Astrocyte (in vitro differentiated cells and primary cell): ENCODE measurements around the gene USP22. TPM values are rescaled to one million over a fixed set of nuclear protein-coding genes. Genes with fewer than 3 reads are reported as not detected.
A peak's percentile ranks its signal among the peaks of the same experiment; 100 is the strongest.

ENCODE experiments used
- DNase-seq: peaks from one replicate; pipeline ENCODE4 v3.0.0-alpha.2; 2010; ENCODE audit warnings: low read depth
- FAIRE-seq: peaks from 2 replicates; lab custom pipeline; 2011; peaks lifted over from hg19 to GRCh38; lab: Jason Lieb, UNC
- H2AFZ ChIP-seq: 2 replicates; pipeline ENCODE4 v1.6.0; 2012; ENCODE audit warnings: low read depth, low read length, inconsistent platforms
- H3K27ac ChIP-seq: 2 replicates; pipeline ENCODE4 v1.5.1; 2011; ENCODE audit warnings: low read depth, low read length, inconsistent platforms
- H3K27me3 ChIP-seq: 2 replicates; pipeline ENCODE4 v1.6.0; 2011; ENCODE audit warnings: low read length, inconsistent platforms; ENCODE audit not compliant: insufficient read depth
- H3K36me3 ChIP-seq: 2 replicates; pipeline ENCODE4 v1.5.1; 2011; ENCODE audit warnings: low read length, inconsistent platforms; ENCODE audit not compliant: insufficient read depth
- H3K4me1 ChIP-seq: 2 replicates; pipeline ENCODE4 v1.5.1; 2011; ENCODE audit warnings: low read length, inconsistent platforms; ENCODE audit not compliant: insufficient read depth
- H3K4me2 ChIP-seq: 2 replicates; pipeline ENCODE4 v1.6.0; 2012; ENCODE audit warnings: low read length, inconsistent platforms
- H3K4me3 ChIP-seq: 2 replicates; pipeline ENCODE4 v1.5.1; 2011; ENCODE audit warnings: low read depth, mild to moderate bottlenecking, low read length, inconsistent platforms; ENCODE audit not compliant: insufficient read depth
- H3K79me2 ChIP-seq: 2 replicates; pipeline ENCODE4 v1.6.0; 2012; ENCODE audit warnings: mild to moderate bottlenecking, low read length, inconsistent platforms; ENCODE audit not compliant: insufficient read depth
- H3K9ac ChIP-seq: 2 replicates; pipeline ENCODE4 v1.6.0; 2012; ENCODE audit warnings: mild to moderate bottlenecking, low read length, inconsistent platforms
- H3K9me3 ChIP-seq: 2 replicates; pipeline ENCODE4 v1.5.1; 2012; ENCODE audit warnings: low read depth, mild to moderate bottlenecking, low read length, inconsistent platforms; ENCODE audit not compliant: insufficient read depth
- H4K20me1 ChIP-seq: 2 replicates; pipeline ENCODE4 v1.6.0; 2012; ENCODE audit warnings: low read length, inconsistent platforms; ENCODE audit not compliant: insufficient read depth
- H3K27ac Mint-ChIP-seq: one replicate; pipeline ENCODE4 v1.8.0; 2021; ENCODE audit warnings: mild to moderate bottlenecking, mixed read lengths; ENCODE audit not compliant: unreplicated experiment
- H3K27me3 Mint-ChIP-seq: one replicate; pipeline ENCODE4 v1.8.0; 2021; ENCODE audit warnings: low read depth, mixed read lengths; ENCODE audit not compliant: unreplicated experiment
- H3K36me3 Mint-ChIP-seq: one replicate; pipeline ENCODE4 v1.8.0; 2021; ENCODE audit warnings: low read depth, mixed read lengths; ENCODE audit not compliant: unreplicated experiment
- H3K4me1 Mint-ChIP-seq: one replicate; pipeline ENCODE4 v1.8.0; 2021; ENCODE audit warnings: low read depth, mixed read lengths; ENCODE audit not compliant: unreplicated experiment
- H3K4me3 Mint-ChIP-seq: one replicate; pipeline ENCODE4 v1.8.0; 2021; ENCODE audit warnings: mild to moderate bottlenecking, moderate library complexity, mixed read lengths; ENCODE audit not compliant: unreplicated experiment
- H3K9me3 Mint-ChIP-seq: one replicate; pipeline ENCODE4 v1.8.0; 2021; ENCODE audit warnings: mild to moderate bottlenecking, mixed read lengths; ENCODE audit not compliant: unreplicated experiment
- CTCF ChIP-seq: IDR thresholded peaks from 2 replicates; pipeline ENCODE4 v1.5.1; 2011; ENCODE audit warnings: low read depth, mild to moderate bottlenecking, inconsistent platforms, low read length, moderate library complexity; ENCODE audit not compliant: insufficient read depth
- EZH2 ChIP-seq: IDR thresholded peaks from 2 replicates; pipeline ENCODE4 v1.6.1; 2012; ENCODE audit warnings: mild to moderate bottlenecking, low read length, inconsistent platforms; ENCODE audit not compliant: insufficient read depth
- total RNA-seq: library from RNA; stranded (reverse); gene quantifications from 2 replicates; pipeline ENCODE4 v1.2.1, GENCODE V29; 2021

USP22 gene
- total RNA-seq, 1 donor from 2014 or later, result 266 TPM

GRCh38 chr17:20994779-20995149, 48.0 kb downstream of the USP22 start:
- H3K27ac ChIP-seq, result no peak overlapping the region
- DNase-seq, result no peak
- H3K4me3 Mint-ChIP-seq, result no peak overlapping the region

GRCh38 chr17:20993863-20994778, 48.7 kb downstream of the USP22 start:
- peaks cover 12% of the 10 kb centered on the region for H3K4me1 Mint-ChIP-seq
- H3K9ac ChIP-seq, result no peak overlapping the region
- H3K27me3 ChIP-seq, result no peaks in the 10 kb centered on the region
- H3K9me3 ChIP-seq, result peaks cover 2% of the 10 kb centered on the region
- no peaks in the 10 kb centered on the region for H3K36me3 ChIP-seq
- TF ChIP-seq CTCF, result no peak
- TF ChIP-seq EZH2, result no peak
- H3K9me3 Mint-ChIP-seq, result no peaks in the 10 kb centered on the region
- peaks cover 15% of the 10 kb centered on the region for H3K36me3 Mint-ChIP-seq
- H4K20me1 ChIP-seq, result peaks cover 24% of the 10 kb centered on the region
- DNase-seq, result no peak
- H3K4me3 ChIP-seq, result no peak overlapping the region
- peaks cover 4% of the 10 kb centered on the region for H3K4me1 ChIP-seq
- peaks cover 3% of the 10 kb centered on the region for H3K79me2 ChIP-seq
- no peak for FAIRE-seq
- no peak overlapping the region for H3K27ac ChIP-seq
- H3K4me3 Mint-ChIP-seq, result no peak overlapping the region
- peak overlapping the region; percentile 11 for H3K27ac Mint-ChIP-seq
- H2AFZ ChIP-seq, result no peak overlapping the region
- peaks cover 9% of the 10 kb centered on the region for H3K27me3 Mint-ChIP-seq
- H3K4me2 ChIP-seq, result no peak overlapping the region

More at GRCh38 chr17:20994779-20995149, 48.0 kb downstream of the USP22 start:
- H3K4me2 ChIP-seq, result no peak overlapping the region
- peaks cover 5% of the 10 kb centered on the region for H3K4me1 ChIP-seq
- no peak overlapping the region for H3K9ac ChIP-seq
- Mint-ChIP-seq H3K27me3 (peaks cover 3% of the 10 kb centered on the region), H3K27ac (no peak overlapping the region), H3K4me1 (peaks cover 18% of the 10 kb centered on the region), H3K9me3 (no peaks in the 10 kb centered on the region), H3K36me3 (peaks cover 20% of the 10 kb centered on the region)
- FAIRE-seq, result no peak
- peaks cover 2% of the 10 kb centered on the region for H3K9me3 ChIP-seq
- H2AFZ ChIP-seq, result no peak overlapping the region
- H3K36me3 ChIP-seq, result peaks cover 4% of the 10 kb centered on the region
- peaks cover 9% of the 10 kb centered on the region for H3K79me2 ChIP-seq
- no peaks in the 10 kb centered on the region for H3K27me3 ChIP-seq
- H4K20me1 ChIP-seq, result peaks cover 30% of the 10 kb centered on the region
- H3K4me3 ChIP-seq, result no peak overlapping the region
- TF ChIP-seq CTCF (no peak), EZH2 (no peak)
